NCI-H1092 treated with DMSO at 0.1 percent for 48 hours (cell line): ENCODE measurements around the gene NPTX1.

Experiments
- DNase-seq: peaks from one replicate; lab custom pipeline; 2025; lab: John Stamatoyannopoulos, UW

NPTX1 gene

GRCh38 chr17:80426671-80427326 is 49.6 kb downstream of the NPTX1 start:
- peak; percentile 46 for DNase-seq

DNA sequence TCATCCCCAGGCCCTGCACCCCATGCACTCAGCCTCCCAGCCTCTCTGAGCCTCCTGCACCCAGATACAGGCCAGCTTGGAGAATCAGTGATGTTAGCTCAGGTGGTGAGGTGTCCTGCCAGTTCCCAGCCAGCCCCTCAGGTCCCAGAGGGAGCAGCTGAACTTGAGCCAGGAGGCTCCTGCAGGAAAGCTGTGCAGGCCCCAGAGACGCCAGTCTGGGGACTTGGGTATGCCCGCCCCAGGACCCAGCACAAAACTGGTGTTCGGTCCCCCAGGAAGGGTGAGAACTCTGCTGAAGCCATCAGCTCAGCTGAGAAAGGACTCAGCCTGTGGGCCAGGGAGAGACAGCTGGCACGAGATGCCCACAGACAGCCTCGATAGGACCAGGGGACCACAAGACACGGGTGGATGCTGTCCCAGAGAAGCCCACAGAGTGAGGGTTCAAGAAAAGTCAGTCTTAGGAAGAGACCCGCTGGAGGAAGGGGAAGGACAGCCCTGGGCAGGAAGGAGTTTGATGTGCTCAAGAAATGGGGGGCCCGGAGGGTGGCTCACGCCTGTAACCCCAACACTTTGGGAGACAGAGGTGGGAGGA is 50.5 kb downstream of the NPTX1 start:
- DNase-seq = no peak

- no peak for DNase-seq
These were observed 51.3 kb downstream of the NPTX1 start for GRCh38 chr17:80424878-80425765.

DNA sequence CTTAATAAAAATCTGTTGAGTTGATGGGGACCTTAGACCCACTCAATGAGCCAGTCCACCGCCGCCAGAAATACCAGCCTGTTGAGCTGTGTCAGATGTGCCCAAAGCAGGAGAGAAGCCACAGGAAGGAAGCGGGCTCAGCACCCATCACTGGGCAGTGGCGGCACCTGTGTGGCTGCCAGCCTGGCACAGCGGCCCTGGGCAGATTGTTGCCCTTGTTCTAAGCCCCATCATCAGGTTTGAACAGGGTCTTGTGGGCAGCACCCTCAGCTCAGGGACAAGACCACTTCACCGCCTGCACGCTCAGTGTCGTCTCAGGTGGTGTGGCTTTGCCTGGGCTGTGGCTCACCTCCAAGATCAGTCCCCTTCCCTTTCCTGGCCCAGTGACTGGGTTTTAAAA is 52.1 kb downstream of the NPTX1 start:
- no peak for DNase-seq

DNA sequence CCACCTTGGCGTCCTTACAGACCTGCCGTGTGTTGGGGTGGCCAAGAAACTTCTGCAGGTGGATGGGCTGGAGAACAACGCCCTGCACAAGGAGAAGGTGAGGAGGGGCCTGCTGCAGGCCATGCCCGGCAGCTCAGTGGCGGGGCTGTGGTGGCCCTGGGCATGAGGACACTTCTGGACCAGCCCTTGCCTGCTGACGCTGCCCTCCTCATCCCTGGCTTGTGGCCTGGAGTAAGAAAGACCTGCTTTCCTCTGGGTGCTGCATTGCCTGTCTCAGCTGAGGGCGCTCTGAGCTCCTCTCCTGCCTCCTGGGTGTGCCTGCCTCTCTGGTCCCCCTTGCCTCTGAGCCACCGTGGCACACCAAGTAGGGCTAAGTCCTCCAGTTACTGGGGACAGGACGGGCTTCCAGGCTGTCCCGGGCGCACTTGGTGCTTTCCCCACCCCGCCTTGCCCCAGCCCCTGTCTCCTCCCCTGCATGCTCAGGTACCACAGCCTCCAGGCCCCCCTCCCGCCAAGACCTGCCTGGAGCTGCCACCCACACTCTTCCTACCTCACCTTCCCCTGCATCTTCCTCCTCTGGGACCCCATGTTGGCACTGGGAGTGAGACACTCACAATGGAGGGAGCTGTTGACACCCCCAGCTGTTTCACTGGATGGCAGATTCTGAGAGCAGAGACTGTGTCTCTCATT is 52.7 kb downstream of the NPTX1 start:
- no peak for DNase-seq

GRCh38 chr17:80422981-80423380 is 53.4 kb downstream of the NPTX1 start:
- DNase-seq = no peak

DNA sequence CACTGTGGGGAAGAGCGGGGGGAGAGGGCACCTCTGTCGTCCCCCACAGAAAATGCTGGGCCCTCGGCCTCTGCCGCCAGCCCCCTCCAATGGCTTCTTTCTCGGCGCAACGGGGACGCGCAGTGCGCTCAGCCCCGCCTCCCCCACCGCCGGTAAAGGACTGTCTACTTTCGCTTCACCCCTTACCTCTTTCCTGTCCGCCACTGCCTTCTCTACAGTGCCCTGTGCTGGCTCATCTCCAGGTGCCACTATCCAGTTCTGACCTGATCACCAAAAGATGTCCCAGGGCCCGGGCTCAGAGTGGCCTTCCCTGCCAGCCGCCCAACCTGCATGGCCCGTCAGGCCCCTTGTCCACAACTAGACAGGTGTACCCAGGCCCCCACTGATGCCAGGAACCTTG is 54.1 kb downstream of the NPTX1 start:
- DNase-seq = no peak

DNA sequence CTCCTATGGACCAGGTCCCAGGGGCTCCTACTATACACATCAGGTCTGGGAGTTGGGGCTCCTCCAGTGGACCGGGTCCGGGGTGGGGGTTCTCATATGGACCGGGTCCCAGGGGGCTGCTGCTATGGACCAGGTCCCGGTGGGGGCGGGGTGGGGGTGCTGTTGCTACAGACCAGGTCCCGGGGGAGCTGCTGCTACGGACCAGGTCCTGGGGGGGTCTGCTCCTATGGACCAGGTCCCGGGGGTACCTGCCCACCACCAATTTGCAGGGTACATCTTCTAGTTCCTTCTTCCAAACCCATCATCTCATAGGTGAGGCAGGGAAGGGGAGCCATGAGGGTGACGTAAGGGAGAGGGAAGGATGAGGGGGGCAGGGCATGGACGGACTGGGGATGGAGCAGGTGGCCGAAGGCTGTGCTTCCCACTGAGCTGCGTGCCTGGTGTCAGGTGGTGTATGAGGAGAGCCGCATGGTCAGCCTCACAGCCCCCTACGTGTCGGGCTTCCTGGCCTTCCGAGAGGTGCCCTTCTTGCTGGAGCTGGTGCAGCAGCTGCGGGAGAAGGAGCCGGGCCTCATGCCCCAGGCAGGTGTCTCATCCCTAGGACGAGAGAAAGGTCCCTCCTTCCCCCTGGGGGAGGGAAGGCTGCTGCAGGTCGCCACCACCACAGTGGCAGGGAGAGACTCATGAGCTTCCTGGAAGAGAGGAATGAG is 54.9 kb downstream of the NPTX1 start:
- no peak for DNase-seq

DNA sequence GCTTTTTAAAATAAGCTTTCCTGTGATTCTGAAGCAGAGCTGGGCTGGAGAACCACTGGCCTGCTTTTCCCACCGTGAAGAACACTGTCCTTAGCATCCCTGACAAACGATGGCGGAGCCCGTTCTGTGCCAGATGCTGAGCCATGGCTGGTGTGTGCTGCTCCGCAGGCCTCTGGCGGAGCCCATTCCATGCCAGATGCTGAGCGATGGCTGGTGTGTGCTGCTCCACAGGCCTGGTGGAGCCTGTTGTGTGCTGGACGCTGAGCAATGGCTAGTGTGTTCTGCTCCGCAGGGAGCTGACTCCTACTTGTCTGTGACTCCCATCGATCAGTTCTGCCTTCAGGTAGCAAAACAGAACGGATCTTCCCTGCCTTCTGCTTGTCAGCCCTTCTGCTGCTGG is 57.2 kb downstream of the NPTX1 start:
- DNase-seq = no peak

GRCh38 chr17:80418589-80418988 is 57.8 kb downstream of the NPTX1 start:
- no peak for DNase-seq
